DOHH2 (cell line): ENCODE measurements around the gene KRTAP4-4.

Experiments
- CTCF ChIP-seq: fragments of 200-600 bp; sonication (generic); IDR thresholded peaks from one replicate; pipeline ENCODE4 v1.5.1; 2014; ENCODE audit warnings: antibody characterized with exemption, mild to moderate bottlenecking, low read depth, low read length; ENCODE audit not compliant: poor library complexity, severe bottlenecking
- EZH2phosphoT487 ChIP-seq: fragments of 200-600 bp; sonication (generic); IDR thresholded peaks from 2 replicates; pipeline ENCODE4 v1.6.1; 2017; ENCODE audit warnings: borderline replicate concordance, mild to moderate bottlenecking, antibody characterized with exemption, low read length, moderate library complexity, mixed read lengths

GRCh38 chr17:41199421-41200078 lies 39.0 kb upstream of the KRTAP4-4 start:
- TF ChIP-seq CTCF (no peak), EZH2phosphoT487 (no peak)
